Left renal cortex interstitium (tissue), 4 donors: ENCODE results near the gene TMEM183A. TPM values are rescaled to one million over a fixed set of nuclear protein-coding genes. Genes with fewer than 3 reads are reported as not detected.

Source experiments
- DNase-seq, 4 donors: peaks; one replicate each; pipeline ENCODE4 v3.0.0-alpha.2; 2013; ENCODE audit warnings: low read depth in 4 of 4, low spot score in 2 of 4, missing footprints in 1 of 4
- polyA plus RNA-seq, 4 donors: library from polyadenylated mRNA; unstranded; fragments of 120-200 nt; gene quantifications; one replicate each; pipeline ENCODE4 v1.2.1, GENCODE V29; 2013; ENCODE audit not compliant: insufficient read length in 4 of 4

TMEM183A gene
- polyA plus RNA-seq, 4 donors = 68.3 to 82.8 (median 74.7) TPM

DNA sequence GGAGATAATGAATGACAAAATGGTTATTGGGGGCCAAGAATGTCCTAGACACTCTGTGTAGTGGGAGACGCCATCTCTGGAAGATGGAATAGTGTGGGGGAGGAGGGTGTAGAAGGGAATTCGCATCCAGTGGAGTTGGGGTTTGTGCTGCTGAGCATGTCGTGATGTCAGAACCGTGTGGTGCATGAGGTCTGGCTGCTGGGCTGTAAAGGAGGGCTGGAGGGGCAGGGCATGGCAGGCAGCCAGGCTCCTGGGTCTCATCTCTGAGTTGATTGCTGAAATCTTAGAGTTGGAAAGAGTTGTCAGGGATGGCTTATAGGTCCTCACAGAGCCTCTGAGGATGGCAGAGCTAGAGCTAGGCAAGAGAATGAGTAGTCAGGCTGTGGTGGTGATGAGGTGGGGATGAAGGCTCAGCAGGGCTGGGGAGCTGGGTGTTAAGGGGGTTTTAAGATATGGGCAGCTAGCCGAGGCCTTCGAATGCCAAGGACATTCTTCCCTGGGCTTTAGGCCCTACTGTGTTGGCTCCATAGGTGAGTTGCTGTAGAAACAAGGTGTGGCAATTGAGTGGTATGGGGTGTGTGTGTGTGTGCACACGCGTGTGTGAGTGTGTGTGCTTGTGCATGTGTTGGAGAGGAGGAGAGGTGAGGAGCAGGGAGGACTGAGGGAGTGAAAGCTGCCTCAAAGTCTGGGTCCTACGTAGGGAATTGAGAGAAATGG lies 21.1 kb downstream of the TMEM183A start:
- DNase-seq = no peak

DNA sequence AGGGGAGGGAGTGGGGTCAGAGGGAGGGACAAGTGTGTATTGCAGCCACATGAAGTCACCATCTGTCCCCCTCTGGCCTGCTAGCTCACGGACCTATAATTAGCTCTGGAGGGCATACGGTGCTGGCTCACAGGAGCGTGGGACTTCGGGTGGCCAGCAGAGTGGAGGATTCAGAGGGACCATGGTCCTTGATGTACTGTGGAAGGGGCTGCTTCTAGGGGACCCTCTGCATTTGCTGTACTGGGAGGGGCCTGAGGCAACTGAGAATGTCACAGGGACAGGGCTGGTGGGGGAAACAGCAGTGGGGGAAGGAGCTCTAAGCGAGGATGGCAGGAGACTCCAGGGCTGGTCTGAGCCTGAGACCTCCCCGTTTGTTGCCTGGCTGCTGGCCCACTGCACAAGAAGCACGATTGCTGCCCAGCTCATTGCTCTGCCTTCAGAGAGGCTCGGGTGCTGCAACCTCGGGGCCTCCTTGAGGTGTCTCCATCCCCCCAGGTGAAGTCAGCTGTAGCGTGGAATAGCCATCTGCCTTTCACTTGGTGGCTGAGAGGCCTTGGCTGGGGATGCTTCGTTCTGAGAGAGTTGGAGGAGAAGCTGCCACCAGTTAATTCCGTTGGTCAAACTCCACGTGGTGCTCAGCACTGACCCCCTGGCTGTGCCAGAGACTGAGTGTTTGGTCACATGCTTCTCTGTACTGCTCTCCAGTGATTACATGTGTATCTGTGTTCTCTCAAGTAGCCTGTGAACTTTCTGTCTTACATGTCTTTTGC lies 21.8 kb downstream of the TMEM183A start:
- no peak for DNase-seq

DNA sequence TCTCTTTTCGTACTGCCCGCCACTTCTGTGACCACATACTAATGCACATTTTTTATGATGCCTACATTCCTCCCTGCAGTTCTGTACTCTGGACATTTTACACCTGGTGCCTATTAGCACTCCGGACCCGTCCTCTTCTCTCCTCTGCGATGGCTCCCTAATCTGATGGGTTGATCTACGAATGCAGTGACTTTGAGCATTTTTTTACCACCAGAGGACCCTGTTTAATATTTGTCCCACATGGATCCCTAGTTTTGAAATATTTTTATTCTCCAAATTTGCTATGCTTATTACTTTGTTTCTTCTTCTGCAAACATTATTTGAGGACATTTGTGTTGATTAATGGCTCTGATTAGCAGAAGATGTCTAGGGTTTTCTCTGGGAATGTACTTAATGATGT lies 24.3 kb downstream of the TMEM183A start:
- DNase-seq = no peak

GRCh38 chr1:203033287-203033686 lies 26.1 kb downstream of the TMEM183A start:
- no peak for DNase-seq

- no peak for DNase-seq
Measured at GRCh38 chr1:203033917-203034316, 26.7 kb downstream of the TMEM183A start.

GRCh38 chr1:203034422-203035110 lies 27.4 kb downstream of the TMEM183A start:
- no peak for DNase-seq

GRCh38 chr1:203035111-203036000 lies 28.2 kb downstream of the TMEM183A start:
- DNase-seq = no peak

- no peak for DNase-seq
Measured at GRCh38 chr1:203036135-203036534, 29.0 kb downstream of the TMEM183A start.

GRCh38 chr1:203036537-203036936 lies 29.4 kb downstream of the TMEM183A start:
- no peak for DNase-seq

GRCh38 chr1:203037509-203038190 lies 30.5 kb downstream of the TMEM183A start:
- no peak for DNase-seq

- DNase-seq = no peak
Measured at GRCh38 chr1:203038217-203038741, 31.1 kb downstream of the TMEM183A start.

DNA sequence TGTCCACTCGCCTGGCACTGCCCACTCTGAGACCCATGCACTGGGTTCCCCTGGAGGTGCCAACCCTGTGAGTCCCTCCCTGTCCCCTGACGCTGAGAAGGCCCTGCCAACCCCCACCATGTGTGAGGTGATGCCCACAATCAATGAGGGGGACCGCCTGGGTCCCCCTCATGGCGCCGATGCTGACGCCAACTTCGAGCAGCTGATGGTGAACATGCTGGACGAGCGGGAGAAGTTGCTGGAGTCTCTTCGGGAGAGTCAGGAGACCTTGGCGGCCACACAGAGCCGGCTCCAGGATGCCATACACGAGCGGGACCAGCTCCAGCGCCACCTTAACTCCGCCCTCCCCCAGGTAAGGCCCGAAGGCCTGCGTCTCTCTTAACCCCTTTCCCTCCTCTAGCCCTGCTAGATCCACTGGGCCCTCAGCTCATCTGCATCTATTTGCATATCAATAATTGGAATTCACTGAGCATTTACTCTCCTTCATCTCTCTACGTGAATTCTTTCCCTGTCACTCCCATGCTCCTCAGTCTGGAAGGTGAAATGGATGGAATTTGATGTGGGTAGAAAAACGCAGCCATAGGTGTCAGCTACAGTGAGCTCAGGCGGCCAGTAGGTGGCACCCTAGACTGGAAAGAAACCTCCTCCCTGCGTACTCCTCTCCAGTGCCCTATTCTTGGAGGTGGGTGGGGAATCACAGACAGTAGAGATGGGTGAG lies 31.9 kb downstream of the TMEM183A start:
- no peak for DNase-seq

DNA sequence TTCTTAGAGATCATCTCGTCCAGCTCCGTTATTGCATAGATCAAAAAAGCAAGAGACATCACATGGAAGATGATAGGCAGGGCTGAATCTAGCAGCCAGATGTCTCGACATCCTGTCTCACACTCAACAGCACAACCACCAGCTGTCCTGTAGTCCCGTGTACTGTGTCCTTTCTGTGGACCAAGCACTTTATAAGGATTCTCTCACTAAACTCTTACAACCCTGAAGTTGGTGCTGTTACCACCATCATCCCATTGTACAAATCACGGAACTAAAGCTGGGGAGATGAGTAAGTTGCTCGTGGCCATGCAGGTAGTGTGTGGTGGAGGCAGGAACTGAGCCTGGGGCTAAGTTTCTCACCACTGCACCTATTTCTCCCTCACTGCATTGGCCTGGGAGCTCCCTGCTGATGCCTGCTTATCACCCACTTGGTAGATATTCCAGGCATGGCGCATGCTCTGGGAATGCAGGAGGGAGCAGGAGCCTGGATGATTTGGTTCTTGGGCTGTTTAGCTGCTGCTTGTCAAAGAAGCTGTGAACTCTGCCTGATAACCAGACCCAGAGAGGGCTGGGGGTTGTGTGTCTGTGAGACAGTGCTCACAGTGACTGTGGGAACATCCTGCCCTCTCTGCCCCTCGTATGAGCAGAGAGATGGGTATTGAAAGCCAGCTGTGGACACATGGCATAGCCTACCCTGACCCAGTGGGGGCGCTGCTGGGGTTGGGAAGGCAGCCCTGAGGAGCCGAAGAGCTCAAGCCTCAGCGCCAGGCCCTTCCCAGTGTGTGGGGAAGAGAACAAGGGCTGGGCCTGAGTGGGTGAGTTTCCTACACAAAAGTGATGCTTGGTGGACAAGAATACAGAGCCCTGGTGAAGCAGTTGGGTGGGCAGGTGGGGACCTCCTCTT lies 32.7 kb downstream of the TMEM183A start:
- DNase-seq = no peak

DNA sequence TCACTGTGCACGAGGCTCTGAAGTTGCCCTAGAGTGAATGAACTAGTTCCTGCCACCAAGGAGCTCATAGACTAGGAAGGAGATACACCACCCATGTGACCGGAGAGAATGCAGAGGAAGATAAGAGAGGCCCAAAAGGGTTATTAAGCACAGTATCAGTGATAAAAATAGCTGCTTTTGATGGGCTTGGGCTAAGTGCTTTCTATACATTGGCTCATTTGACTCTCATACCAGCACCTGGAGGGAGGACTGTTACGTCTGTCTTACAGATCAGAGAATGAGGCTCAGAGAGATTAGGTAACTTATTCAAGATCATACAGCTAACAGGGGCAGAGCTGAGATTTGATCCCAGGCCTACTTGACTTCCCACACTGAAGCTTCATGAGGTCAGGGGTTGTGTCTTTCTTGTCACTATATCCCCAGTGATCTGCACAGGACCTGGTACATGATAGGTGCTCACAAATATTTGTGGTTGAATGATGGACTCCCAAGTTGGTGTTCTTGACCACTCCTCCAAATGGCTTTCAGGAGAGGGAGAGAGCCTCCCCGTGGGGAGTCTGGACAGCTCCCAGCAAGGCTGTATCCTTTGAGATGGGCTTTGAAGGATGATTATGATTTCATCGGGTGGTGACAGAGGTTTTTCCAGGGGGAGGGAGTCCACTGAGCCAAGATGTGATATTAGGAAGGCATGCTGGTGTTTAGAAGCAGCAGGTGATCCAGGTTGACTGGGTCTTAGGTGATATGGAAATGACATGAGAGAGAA lies 33.5 kb downstream of the TMEM183A start:
- DNase-seq = no peak

GRCh38 chr1:203041351-203041932 lies 34.3 kb downstream of the TMEM183A start:
- DNase-seq = no peak

DNA sequence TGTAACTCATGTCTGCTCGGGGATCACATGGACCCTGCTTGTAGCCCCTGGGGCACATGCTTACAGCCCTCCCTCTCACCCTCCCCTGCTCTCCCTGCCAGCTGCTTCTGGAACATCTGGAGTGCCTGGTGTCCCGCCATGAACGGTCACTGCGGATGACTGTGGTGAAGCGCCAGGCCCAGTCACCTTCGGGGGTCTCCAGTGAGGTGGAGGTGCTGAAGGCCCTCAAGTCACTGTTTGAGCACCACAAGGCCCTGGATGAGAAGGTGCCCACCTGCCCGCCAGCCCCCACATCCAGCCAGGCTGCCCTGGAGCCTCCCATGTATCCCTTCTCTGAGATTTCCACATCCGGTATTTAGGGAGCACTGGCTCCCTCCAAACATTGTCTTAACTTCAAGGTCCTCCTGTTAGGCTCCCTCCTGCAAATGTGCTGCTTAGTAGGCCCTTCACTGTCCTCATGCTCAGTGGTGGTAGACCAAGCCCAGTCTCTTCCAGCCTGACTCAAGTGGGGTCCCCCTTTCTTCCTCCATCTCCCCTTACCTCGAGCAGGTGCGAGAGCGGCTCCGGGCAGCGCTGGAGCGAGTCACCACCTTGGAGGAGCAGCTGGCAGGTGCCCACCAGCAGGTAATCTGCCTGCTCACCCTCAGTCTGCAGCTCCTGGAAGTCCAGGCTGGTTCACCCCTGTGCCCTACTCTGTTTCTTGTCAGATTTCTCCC lies 36.8 kb downstream of the TMEM183A start:
- DNase-seq = no peak
